Myocyte (in vitro differentiated cells): ENCODE results near the gene F12. TPM values are rescaled to one million over a fixed set of nuclear protein-coding genes. Genes with fewer than 3 reads are reported as not detected.

Experiments used
- DNase-seq: peaks from one replicate; pipeline ENCODE4 v3.0.0-alpha.2; 2012; ENCODE audit warnings: low read depth
- polyA plus RNA-seq: library from polyadenylated mRNA; unstranded; fragments of >200 nt; gene quantifications from one replicate; pipeline ENCODE4 v1.2.1, GENCODE V29; 2012; ENCODE audit warnings: missing spikeins
- total RNA-seq: library from RNA; depleted of rRNA; stranded (reverse); fragments of >200 nt; gene quantifications from 2 replicates; pipeline ENCODE4 v1.2.3, GENCODE V29; 2014

Gene F12
- 0.86 and 0.94 TPM in 2 replicates for total RNA-seq
- 0.64 TPM for polyA plus RNA-seq

- no peak for DNase-seq
Measured at GRCh38 chr5:177409043-177409801, at the start of gene F12. F12 (minus strand) TSS chr5:177409564; CDS start chr5:177409527, 37 bp downstream.

DNA sequence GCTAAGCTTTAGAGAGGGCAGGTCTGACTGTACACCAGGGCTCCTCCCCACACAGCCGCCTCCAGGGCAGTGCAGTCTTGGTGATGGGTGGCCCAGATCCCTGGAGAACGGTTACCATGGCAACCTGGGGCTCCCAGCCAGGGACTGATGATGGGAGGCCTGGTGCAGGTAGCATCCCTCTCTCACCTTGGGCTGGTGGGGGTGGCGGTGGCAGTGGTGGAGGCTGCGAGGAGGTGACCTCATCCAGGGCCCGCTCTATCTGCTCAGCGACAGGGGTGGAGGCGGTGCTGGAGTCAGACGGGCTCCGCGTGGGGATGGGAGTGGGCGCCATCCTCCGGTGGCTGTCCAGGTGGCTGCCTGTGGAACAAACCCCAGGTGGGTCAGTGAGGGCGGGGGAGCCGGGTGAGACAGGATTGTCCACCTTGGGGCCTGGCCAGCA is 49.6 kb upstream of the F12 start:
- DNase-seq, result no peak

DNA sequence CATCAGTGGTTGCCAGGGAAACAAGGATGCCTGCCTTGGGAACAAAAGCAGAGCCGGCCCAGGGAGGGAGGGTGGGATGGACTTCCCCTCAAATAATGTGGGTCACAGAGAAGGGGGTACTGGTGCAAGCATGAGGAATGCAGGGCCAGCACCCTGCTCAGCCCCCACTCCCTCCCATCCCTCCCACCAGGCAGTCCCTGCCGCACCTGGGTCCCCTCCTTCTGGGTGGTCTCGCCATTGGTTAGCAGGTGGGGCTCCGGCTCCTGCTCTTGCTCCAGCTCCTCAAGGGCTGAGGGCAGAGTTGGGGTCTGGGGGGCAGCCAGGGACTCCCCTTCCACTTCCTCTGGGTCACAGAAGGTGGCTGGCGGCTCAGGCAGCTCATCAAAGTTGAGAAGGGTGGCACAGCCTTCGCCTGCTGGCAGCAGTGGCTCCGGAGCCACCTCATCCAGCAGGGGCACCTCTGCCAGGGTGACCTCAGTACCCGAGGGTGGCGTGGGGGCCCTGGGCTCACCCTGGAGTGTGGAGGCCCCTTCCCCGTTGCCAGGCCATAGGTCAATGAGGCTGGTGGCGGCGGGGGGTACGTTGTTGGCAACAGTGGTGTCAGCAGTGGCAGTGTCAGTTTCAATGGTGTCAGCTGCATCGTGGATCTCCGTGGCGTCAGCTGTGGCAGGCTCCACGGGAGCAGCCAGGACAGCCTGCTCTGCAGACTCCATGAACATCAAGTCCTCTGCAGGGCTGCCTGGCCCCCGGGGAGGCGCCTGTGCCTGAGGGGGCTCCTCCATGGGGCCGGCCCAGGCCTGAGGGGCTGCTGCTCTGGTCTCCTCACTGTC is 48.7 kb upstream of the F12 start:
- no peak for DNase-seq

GRCh38 chr5:177456976-177457851 is 47.9 kb upstream of the F12 start:
- peak; percentile 90 for DNase-seq

- no peak for DNase-seq
Measured at GRCh38 chr5:177456591-177456964, 47.2 kb upstream of the F12 start.

GRCh38 chr5:177455661-177456590 is 46.6 kb upstream of the F12 start:
- DNase-seq, result peak; percentile 84

DNA sequence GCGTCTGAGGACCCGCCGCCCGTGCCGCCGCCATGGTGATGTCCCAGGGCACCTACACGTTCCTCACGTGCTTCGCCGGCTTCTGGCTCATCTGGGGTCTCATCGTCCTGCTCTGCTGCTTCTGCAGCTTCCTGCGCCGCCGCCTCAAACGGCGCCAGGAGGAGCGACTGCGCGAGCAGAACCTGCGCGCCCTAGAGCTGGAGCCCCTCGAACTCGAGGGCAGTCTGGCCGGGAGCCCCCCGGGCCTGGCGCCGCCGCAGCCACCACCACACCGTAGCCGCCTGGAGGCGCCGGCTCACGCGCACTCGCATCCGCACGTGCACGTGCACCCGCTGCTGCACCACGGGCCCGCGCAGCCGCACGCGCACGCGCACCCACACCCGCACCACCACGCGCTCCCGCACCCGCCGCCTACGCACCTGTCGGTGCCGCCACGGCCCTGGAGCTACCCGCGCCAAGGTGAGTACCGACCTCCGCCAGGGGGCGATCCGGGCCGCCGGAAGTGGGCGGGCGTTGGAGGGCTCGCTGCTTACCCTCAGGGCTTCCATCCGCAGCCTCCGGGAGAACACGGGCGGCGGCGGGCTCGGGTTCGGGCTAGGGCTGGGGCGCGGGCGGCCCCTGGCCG is 45.8 kb upstream of the F12 start:
- DNase-seq, result peak; percentile 76

DNA sequence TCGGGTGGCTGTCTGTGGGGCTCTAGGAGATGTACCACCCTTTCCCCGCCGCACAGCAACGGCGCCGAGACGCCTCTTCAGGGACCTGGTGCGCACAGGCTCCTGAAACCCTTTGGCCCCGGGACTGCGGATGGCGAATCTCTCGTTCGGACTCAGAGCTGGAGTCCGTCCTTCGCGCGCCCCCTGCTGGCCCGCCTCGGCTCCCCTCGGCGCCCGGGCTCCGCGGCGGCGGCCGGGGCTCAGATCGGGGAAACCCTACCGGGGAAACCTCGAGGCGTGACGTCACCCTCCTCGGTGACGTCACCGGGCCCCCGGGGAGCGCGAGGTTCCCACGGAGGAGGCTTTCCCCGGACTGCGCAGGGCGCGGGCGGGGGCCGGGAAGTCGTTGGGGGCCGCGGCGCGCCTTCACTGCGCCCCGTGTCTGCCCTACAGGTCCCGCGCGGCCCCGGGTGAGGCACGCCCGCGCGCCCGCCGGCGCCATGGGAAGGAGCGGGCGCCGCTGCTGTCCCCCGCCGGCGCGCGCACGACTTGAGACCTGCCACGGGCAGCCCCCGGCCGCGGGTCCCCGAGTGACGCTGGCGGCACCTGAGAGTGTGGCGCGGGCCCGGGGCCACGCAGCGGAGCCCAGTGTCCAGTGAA is 45.2 kb upstream of the F12 start:
- peak; percentile 88 for DNase-seq

GRCh38 chr5:177453852-177454396 is 44.6 kb upstream of the F12 start:
- no peak for DNase-seq

DNA sequence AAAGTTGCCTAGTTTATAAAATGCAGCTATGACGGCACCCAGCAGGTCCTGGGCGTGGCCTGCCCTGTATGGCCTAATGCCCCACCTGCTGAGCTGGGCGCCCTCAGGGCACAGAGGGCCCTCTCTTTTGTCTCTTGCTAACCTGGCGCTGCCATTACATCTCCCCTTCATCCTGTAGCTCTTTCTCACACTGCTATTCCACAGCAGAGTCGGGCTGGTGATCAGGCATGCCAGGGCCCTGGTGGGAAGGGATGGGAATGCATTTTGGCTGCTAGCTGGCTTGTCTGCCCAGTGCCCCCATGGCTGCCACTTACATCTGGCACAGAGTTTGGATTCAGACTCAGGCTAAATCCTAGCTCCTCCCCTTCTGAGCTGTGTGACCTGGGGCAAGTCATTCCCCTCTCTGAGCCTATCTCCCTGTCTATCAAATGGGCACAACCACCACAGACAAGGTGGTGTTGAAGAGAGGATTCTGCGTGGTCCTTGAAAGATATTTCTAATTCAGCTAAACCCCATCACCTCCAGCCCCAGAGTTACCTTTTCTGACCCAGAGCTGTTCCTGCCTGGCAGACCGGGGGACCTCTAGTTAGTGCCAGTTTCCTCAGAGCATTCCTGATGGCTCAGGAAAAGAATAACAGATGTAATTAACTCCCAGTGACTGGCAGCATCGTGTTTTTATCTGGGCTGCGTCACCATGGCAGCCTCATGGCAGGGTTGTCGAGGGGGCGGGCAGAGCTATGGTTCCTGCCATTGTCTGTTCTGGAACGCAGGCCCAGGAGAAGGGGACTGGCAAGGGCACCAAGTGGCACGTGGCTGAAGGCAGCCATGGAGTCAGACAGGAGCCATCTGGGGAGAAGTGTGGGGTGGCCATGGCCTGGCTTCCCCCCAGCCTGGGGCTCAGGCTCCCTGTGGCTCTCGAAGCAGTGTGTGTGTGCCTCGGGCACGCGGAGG is 43.6 kb upstream of the F12 start:
- no peak for DNase-seq

- no peak for DNase-seq
Measured at GRCh38 chr5:177450667-177451424, 41.5 kb upstream of the F12 start.

GRCh38 chr5:177449140-177450061 is 40.0 kb upstream of the F12 start:
- no peak for DNase-seq

DNA sequence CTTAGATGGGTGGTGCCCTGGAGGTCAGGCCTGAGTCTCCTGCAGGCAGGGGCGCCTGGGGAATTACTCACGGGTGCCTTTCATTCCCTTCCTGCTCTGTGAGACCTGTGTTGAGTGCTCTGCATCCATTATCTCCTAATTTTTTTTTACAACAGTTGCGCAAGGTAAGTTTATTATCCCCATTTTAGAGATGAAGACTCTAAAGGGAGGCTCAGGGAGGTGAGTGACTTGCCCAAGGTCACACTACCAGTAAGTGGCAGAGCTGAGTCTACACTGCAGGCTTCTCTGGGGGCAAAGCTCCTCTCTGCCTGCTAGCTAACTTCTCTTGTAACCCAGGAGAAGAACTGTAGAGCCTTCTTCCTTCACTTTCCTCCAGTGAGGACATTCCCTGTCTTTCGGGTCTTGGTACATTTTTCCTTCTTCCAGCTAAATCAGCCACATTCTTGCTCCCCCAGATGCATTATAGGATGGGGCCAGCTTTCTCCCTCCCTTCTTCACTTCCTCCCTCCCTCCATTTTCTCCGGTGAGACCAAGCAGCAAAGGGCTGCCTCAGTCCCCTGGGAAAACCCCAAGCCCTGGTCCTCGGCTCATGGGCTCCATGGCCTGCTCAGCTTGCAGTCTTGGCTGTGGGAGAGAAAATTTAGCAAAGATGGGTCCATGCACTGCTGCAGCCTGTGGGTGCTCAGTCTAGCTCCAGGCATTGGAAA is 39.0 kb upstream of the F12 start:
- DNase-seq, result no peak

- peak; percentile 99 for DNase-seq
Measured at GRCh38 chr5:177447611-177448243, 38.4 kb upstream of the F12 start.

DNA sequence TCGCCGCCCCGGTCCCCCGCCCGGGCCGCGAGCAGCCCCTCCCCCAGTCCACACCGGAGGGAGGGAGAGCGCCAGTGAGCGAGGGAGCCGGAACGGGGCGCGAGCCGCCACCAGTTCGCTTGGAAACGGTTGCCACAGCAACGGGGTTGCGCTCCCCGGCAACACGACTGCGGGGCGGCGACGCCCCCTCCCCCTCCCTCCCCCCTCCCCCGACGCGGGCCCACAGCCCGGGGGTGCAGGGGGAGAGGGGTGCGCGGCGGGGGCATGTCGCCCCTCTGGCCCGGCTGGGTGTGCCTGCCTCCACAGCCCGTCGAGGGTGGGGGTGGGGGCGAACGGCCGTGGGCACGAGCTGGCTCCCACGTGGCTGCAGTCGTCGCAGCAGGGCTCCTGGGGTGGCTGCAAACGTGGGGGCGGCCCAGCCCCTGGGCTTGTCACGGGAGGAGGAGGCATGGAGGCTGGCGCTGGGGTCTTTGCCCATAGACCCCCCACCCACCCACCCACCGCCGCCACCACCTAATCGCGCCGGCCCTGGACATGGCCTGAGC is 37.8 kb upstream of the F12 start:
- DNase-seq, result peak; percentile 57
